NCI-H1092 (cell line): ENCODE results near the gene C2orf78.
"Not testable (repeated sequence)": the region's sequence is repeated elsewhere in the genome, so short reads cannot be mapped to it uniquely, and the experiment has no call there.

Source experiments
- DNase-seq: peaks from one replicate; lab custom pipeline; 2025; lab: John Stamatoyannopoulos, UW

Gene C2orf78

DNA sequence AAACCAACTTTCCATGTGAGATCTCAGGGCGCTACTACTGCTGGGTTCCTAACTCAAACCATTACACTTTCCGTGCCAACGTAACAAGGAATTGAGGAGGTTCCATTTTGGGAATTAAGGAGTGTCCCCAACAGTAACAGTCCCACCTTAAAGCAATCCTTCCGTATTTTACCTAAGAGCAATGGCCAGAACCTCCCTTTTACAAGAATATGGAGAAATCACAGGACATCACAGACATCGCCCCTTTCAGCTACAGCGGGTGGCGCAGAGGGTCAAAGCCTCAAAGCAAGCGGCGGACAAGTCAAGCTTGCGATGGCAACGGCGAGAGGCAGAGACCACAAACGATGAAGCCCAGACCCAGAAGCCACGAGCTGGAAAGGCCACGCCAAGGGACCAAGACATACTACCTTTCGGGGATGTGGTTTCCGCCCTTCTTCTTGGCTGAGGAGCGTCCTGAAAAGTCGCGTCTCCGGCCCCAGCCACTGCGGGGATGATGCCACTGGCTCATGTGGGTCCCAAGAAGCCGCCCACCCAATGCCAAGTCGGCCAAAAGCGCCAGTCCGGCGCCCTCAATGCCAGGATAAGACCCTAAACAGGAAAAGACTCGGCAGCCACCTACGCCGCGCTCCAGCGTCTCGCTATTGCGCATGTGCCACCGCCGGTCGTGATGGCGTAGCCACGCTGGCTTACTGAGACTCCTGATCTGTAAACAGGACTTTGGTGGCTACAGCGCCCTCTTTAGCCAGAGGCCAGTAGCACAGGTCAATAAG lies 4.3 kb upstream of the C2orf78 start, which contains the start of gene DUSP11:
Gene DUSP11 (minus strand): TSS at position 637 of the 770 bp plus-strand sequence. CDS start 129 bp downstream, at position 508.
- peak; percentile 92 for DNase-seq

DNA sequence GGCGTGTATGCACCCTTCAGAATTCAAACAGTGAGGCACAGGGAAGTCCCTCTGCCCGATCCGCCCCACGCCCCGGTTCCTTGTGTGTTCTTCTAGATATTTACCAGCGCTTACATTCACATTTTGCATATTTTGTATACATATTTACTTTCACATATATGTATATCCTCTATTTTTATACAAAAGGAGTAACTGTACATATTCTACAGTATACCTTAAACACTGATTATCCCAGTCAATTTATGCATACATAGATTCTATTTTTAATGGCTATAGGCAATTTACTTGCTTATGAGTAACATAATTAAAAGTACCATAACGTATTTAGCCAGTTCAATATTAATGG lies 3.8 kb upstream of the C2orf78 start:
- no peak for DNase-seq

DNA sequence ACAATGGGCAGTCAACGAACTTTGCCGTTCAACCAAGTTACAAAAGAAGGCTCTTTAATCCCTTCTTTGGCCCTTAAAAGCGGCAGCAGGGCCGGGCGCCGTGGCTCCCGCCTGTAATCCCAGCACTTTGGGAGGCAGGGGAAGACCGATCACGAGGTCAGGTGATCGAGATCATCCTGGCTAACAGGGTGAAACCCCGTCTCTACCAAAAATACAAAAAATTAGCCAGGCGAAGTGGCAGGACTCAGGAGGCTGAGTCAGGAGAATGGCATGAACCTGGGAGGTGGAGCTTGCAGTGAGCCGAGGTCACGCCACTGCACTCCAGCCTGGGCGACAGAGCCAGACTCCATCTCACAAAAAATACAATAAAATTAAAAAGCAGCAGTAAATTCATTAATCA lies 581 bp upstream of the C2orf78 start:
- not testable (repeated sequence) for DNase-seq

DNA sequence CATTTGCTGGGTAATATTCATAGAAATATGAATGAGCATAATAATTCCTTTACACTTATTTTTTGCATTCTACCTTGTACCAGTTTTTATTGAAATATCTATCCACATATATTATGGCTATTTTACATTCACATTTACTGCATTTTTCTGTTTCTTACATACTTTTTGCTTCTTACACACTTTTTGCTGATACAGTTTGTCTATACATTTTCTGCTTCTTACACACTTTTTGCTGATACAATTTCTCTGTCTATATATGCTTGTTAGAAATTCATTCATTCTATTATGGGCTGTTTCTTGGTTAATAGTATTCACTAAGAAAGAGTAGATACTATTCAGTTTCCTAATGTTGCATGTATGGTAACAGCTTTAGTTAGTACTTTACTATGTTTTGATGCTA lies 27.9 kb downstream of the C2orf78 start:
- DNase-seq, result no peak

DNA sequence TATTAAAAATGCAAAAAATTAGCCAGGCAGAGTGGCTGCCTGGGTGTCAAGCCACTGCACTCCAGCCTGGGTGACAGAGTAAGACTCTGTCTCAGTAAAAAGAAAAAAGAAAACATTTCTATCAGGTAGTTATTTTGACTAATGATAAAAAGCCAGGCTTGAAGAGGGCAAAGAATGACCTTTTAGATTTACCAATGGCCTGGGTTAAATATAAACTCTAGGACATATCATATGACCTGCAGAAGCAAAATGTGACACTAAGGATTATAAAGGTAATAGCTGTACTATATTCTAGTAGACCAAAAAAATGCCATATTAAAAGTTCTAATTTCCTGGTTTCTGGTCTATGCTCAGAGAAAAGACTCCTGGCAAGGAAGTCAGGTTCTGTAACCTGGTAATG lies 28.7 kb downstream of the C2orf78 start:
- DNase-seq, result no peak

DNA sequence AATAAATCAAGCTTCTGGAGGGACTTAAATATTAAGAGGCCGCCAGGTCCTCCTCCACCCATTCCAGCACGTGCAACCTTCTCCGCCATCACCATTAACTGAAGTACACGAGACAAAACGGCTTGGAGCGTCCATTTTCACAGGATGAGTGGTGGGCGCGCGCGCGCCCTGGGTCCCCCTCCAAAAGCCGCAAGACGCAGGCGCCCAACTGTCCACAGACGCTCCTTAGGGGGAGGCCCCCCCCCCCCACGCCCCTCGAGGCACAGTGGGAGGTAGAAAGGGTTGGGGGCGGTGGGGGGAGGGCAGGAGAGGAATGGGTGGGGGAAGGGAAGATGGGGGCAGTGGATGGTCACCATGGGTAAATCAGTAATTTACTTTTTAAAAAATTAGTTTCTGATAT lies 34.3 kb downstream of the C2orf78 start:
- DNase-seq, result no peak

DNA sequence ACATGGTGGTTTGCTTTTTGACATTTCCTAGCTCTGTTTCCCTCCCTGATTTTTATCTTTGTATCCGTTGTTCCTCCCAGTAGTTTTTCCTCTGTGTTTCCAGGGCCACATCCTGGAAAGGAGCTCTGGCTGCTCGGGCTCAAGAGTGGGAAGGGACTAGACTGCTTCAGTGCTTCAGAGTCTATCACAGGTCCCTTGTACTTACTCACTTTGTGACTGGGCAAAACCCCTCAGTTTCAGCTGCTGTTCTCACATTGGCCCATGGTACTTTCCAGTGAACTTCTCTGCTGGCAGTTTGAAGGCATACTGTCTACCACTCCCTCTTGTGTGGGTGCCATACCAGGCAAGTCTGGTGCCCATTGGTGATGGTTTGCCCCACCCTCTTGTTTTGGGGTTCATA lies 37.2 kb downstream of the C2orf78 start:
- no peak for DNase-seq

DNA sequence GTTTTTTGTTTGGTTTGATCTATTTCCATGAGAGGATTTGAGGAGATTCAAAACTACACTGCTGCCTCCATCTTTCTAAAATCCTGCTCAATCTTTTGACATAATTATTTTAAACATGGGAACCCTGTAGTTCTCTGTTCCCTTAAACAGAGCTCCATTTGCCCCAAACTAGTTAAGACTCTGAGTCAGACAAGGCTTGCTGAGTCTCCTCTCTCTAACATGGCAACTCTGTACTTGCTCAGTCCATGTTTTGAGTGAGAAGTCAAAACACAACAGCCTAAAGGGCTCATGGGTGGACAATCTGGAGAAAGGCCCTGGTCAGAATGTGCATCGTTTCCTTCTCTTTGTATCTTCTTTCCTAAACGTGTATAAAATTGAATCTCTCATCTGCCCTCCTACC lies 37.7 kb downstream of the C2orf78 start:
- no peak for DNase-seq

DNA sequence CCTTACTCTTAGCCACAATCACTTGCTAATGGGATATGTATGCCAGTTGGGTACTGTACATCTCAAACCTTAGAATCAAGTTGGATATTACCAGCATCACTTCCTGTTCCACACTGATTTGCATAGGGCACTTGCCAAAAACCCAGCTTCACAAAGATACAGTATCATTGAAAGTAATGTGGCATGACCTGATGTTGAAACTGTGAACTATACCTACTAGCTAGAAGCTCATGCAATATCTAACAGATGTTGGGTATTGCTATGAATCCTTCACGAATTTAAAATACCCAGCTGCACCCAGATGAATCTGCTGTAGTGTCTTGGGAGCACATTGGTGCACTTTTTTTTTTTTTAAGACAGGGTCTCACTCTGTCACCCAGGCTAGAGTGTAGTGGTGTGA lies 38.3 kb downstream of the C2orf78 start:
- DNase-seq, result no peak

DNA sequence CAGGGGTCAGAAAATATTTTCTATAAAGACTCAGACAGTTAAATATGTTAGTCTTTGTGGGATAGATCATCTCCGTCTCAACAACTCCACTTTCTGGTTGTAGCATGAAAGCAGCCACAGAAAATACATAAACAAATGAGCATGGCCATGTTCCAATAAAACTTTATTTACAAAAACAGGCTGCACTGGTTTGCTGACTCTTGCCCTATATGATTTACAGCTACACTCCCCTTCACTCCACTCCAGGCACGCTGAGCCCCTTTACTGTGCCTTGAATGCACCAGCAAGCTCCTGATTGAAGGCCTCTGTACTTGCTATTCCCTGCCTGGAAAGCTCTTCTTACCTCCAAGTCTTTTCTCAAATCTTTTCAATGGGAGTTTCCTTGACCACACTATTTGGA lies 39.0 kb downstream of the C2orf78 start:
- no peak for DNase-seq

DNA sequence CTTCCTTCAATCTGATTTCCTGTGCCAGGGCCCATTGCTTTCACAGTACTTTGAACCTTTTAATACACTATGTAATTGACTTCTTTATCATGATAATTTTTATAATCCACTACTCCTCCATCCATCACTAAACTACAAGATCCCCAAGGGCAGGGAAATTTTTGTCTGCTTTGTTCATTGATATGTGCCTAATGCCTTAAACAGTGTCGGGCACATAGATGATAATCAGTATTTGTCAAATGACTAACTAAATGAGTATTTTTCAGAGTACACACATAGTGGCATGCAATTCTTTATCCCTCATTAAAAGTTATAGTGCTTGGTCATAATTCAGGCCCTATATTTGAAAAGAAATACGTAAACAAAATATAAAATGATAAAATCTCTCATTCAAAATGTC lies 39.4 kb downstream of the C2orf78 start:
- DNase-seq, result no peak

DNA sequence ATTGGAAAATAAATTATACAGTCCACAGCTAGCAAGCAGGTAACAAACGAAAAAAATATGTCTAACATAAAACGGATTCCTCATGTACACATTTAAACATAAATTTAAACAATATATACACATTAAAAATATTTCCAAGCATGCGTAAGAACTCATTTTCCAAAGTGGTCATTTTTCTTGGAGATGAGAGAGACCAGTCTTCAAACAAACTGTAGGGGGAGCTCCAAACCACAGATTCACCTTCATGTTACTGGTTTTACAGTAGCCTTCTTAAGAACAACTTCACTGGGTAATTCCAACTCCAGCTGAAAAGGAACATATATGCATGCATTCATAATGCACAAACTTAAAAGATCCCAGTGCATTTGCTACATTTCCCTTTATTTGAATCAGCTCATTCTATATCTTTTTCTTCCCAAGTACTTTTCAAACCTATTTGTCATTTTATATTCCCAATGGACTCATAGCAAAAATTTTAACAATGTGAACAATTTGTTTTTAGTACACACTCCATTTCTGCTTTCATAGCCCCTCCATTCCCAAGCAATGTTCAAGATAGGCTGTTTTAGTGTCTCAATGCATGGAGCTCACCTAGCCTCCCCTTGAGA lies 40.0 kb downstream of the C2orf78 start:
- DNase-seq, result peak; percentile 27

DNA sequence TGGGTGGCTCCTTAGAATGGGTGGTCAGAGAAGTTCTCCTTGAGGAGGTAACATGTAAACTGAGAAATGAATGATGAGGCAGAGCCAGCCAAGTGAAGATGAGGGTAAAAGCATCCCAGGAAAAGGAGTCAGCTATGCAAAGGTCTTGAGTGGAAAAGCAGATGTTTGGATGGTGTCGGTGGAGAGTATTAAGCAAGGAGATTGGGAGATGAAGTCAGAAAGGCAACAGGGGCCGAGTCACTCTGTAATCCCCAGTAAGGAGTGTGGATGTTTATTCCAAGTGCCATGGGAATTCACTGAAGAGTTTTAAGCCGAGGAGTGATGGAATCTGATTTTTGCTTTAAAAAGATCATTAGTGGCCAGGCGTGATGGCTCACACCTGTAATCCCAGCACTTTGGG lies 41.4 kb downstream of the C2orf78 start:
- no peak for DNase-seq

DNA sequence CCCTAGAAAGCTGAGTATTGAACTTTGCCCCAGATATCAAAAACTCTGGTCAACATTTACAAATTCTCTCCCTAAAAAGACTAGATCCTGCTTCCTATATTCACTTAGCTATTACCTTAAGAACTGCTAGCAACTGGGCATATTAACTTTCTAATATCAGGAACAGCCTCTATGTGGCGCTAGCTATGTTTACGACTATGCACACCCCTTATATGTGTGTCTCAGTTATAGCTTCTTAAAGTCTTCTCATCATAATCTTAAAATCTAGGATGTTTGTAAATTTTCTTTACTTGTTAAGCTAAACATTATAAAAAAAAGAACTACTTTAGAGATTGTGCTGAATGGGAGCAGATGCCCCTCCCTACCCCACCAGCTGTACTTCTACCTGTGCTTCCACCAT lies 43.0 kb downstream of the C2orf78 start:
- peak; percentile 4 for DNase-seq

DNA sequence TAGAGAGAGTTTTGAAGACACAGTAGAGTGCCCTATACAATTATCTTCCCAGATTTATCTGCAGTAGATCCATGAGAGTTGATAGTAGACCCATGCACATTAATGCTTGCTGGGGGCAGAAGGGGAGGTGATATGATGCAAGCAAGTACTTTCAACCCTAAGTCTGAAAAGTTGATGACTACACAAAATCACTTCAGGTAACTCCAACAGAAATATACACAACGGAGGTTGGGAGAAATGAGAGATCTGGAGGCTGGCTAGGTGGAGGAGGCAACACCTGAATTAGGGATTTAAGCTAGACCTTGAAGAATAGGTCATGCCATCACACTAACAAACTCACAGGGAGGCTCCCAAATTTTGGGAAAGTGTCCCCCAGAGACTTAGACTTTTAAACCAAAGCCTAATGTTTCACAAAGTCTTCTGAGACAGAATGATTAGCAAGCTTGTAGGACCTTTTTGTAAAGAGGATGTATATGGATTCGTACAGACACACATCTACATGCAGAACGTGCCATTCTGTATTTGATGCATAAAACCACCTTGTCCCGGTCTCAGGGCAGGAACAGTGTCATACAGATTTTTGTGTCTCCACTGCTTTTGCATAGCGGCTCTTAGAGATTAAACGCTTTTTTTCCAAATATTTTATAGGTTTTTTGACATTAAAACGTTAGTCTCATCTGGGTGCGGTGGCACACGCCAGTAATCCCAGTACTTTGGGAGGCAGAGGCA lies 43.8 kb downstream of the C2orf78 start:
- no peak for DNase-seq

DNA sequence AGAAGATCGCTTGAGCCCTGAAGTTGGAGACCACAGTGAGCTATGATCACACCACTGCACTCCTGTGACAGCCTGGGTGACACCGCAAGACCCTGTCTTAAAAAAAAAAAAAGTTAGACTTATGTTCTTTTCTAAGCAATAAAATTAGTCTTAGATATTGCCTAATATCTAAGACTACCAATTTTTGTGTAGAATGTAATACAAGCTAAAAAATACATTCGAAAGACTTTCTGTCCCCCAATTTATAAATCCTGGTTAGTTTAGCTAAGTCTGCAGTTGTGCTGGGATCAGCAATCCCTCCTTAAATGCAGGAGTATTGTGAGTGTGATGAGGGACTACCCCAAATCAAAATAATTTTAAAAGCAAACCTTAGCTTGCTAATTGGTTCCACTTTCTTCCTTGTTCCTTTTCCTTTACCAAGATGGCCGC lies 44.4 kb downstream of the C2orf78 start:
- no peak for DNase-seq

DNA sequence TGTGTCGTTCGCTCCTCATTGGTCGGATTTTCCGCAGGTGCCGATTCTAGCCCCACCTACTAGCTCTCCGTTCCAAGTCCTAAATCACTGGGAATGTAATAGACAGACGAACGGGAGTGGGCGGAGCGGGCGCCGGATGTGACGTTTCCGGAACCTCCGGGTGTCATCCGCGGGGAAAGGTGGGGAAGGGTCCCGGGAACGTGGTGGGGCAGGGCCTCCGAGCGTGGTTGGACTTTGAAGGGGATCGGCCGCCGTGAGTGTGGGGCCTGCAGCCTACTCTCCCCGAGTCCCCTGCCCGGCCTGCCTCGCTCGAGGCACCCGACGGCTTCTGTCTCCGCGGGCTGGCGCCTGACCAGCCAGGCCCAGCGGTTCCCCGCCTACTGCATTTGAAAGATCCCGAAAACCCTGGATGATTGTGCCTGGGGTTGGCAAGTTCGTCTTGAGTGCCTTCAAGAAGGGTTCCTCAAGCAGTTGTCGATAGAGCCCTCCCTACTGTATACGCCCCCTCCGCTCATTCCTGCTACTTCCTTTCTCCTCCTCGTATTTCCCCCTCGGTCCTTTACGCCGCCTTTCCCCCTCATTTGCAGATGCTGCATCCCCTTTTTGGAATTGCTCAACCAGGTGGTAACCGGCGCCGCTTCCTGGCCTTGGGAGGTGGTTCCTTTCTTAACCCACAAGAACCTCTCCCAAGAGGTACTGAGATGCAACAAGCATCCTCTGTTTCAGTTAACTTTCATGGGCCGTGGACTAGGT lies 45.0 kb downstream of the C2orf78 start, which contains the start of gene STAMBP:
Gene STAMBP (plus strand): TSS at position 144 of the 753 bp plus-strand sequence. CDS start 1,896 bp downstream, outside the sequence.
- peak; percentile 95 for DNase-seq

DNA sequence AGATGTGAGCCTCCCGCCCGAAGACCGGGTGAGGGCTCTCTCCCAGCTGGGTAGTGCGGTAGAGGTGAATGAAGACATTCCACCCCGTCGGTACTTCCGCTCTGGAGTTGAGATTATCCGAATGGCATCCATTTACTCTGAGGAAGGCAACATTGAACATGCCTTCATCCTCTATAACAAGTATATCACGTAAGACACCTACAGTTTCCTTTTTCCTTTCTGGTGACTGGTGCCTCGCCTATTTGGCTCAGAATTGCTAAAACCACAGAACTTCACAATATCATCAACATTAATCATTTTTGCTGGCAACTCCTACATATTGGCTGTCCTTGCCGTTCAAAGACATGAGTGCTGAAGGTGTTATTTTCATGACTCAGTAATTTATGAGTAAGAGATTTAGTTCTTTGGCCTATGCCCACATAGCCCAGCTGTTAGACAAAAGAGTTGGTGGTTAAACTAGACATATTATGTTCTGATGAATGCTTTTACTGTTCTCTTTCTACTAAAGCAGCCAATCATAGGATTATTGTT lies 47.0 kb downstream of the C2orf78 start:
- no peak for DNase-seq

DNA sequence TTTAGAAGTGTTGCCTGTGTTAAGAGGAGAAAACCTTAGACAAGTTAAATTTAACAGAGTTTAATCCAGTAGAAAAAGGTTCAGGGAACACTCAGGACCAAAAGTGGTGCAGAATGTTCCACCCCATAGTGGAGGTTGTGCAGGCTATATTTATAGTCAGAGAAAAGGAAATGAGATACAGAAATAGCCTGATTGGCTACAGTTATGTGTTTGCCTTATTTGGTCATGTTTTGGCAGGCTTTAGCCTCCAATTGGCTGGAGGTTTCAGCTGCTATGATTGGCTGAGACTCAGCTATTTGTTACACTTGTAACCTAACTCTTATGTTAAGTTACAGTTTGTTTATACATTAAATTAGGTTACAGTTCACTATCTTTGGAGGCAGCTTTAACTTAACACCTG lies 48.9 kb downstream of the C2orf78 start:
- no peak for DNase-seq

DNA sequence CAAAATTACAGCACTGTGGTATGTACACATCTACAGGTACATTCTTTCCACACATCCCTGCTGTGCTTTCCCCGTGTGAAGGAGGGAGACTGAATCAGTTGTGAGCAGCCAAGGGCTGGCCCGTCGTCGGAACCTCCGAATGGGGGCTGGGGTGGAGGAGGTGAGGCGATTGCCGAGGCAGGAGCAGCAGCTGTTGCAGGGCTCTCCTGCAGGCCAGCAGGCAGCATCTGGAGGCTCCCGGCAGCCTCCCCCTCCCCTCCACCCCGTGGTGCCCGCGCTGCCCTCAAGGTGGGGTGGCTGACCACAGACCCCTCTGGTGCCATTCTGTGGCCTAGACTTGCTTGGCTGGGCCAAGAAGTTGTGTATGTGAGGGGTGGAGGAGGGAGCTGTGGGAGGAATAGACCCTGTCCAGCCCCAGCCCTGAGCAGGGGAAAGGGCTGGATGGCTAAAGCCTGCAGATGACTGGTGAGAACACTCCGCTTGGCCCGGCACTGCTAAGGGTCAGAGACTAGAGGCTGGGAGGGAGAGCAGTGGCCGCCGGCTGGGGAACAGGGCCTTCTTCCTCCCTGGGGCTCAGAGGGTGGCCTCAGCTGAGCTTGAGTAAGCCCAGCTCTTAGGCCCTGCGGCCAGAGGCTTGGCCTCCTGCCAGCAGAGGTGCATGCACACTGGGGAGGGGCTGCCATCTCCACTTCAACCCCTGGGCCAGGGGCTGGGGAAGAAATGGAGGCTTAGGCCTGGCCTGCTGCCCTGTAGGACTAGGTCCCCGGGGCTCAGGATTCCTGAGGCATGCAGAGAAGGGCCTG lies 52.4 kb downstream of the C2orf78 start:
- DNase-seq, result no peak
